Measurements from ENCODE around the gene AKAP14.

GRCh38 chrX:119945481-119945880 is 49.8 kb downstream of the AKAP14 start:
- no peak for TF ChIP-seq CTCF (optimal IDR thresholded peaks at IDR 0.05 in 1 of 3, IDR thresholded peaks at IDR 0.05 in 1 of 3, conservative IDR thresholded peaks at IDR 0.05 in 1 of 3; ENCODE audit: extremely low read depth in 1 of 3, insufficient read depth in 2 of 3, low read length in 3 of 3)
- TF ChIP-seq EZH2 (IDR thresholded peaks at IDR 0.05; ENCODE audit: low read length), result no peak
